BJ (cell line): Measurements from ENCODE around the gene RP9. TPM values are rescaled to one million over a fixed set of nuclear protein-coding genes. Genes with fewer than 3 reads are reported as not detected.

Experiments
- CTCF ChIA-PET: fragments of 350-600 bp; formaldehyde crosslinking; extraction: SDS; loops from one replicate; lab custom pipeline; 2021; ENCODE audit warnings: antibody characterized with exemption, inconsistent platforms; lab: Yijun Ruan, JAX
- POLR2A ChIA-PET: fragments of 300-600 bp; sonication (Branson Sonifier 250); formaldehyde crosslinking; extraction: SDS; loops from one replicate; lab custom pipeline; 2021; ENCODE audit warnings: antibody characterized with exemption; lab: Charles Lee
- DNase-seq: peaks from one replicate; pipeline ENCODE4 v3.0.0-alpha.2; 2011; ENCODE audit warnings: low read depth
- H3K27me3 ChIP-seq: 2 replicates; pipeline ENCODE4 v1.6.0; 2011; ENCODE audit warnings: low read length; ENCODE audit not compliant: control insufficient read depth, insufficient read depth
- H3K36me3 ChIP-seq: 2 replicates; pipeline ENCODE4 v1.5.1; 2011; ENCODE audit warnings: low read length; ENCODE audit not compliant: control insufficient read depth, insufficient read depth
- H3K4me3 ChIP-seq: 2 replicates; pipeline ENCODE4 v1.5.1; 2011; ENCODE audit warnings: low read depth, mild to moderate bottlenecking, control low read depth, low read length
- CTCF ChIP-seq: IDR thresholded peaks from 2 replicates; pipeline ENCODE4 v1.5.1; 2011; ENCODE audit warnings: low read depth, mild to moderate bottlenecking, control low read depth, inconsistent platforms, low read length, moderate library complexity; ENCODE audit not compliant: insufficient read depth
- polyA plus RNA-seq: library from polyadenylated mRNA; depleted of rRNA; stranded (reverse); fragments of >200 nt; gene quantifications from 2 replicates; pipeline ENCODE4 v1.2.3, GENCODE V29; 2011

The RP9 gene
- polyA plus RNA-seq, 1 experiment: 16.2 TPM

GRCh38 chr7:33108554-33109004, 625 bp downstream of the RP9 start:
- ChIA-PET POLR2A (interaction anchor here (0.6 to 1.0 kb wide), 2 partner anchors 46 to 177 kb away, joined by 3 read pairs; partner anchors contain the start of gene NT5C3A), CTCF (interaction anchor here (0.8 to 4.9 kb wide), 26 partner anchors 9 to 526 kb away, joined by 3 to 49 read pairs (median 5); partner anchors contain the start of genes KBTBD2 and NT5C3A)
- Histone ChIP-seq H3K36me3 (no peaks in the 10 kb centered on the region), H3K4me3 (peak overlapping the region; percentile 60), H3K27me3 (0 out of 2 replicates have a peak, but pooled peaks cover 2% of the 10 kb centered on the region)
- no peak for DNase-seq
- peak; percentile 27 for TF ChIP-seq CTCF

GRCh38 chr7:33107136-33108066, 1.8 kb downstream of the RP9 start:
- no peak for DNase-seq
- POLR2A ChIA-PET: interaction anchor here (1.0 kb wide), 1 partner anchor 45 kb away, joined by 3 read pairs; the partner anchor contains the start of gene NT5C3A
- peak overlapping the region; percentile 60 for H3K4me3 ChIP-seq
- no peaks in the 10 kb centered on the region for H3K27me3 ChIP-seq
- CTCF ChIA-PET: interaction anchor here (0.7 to 4.9 kb wide), 27 partner anchors 8 to 617 kb away, joined by 3 to 49 read pairs (median 5); partner anchors contain the start of genes KBTBD2, LSM5 and NT5C3A
- peak; percentile 58 for TF ChIP-seq CTCF
- no peaks in the 10 kb centered on the region for H3K36me3 ChIP-seq

- no peak for TF ChIP-seq CTCF
- H3K4me3 ChIP-seq: no peak overlapping the region
- POLR2A ChIA-PET: no interaction called here
- H3K27me3 ChIP-seq: no peaks in the 10 kb centered on the region
- peaks cover 12% of the 10 kb centered on the region for H3K36me3 ChIP-seq
- no peak for DNase-seq
- CTCF ChIA-PET: interaction anchor here (0.6 to 1.7 kb wide), 3 partner anchors 13 to 301 kb away, joined by 3 read pairs; no protein-coding TSS in a partner anchor
Observed at GRCh38 chr7:33101906-33102305, 7.3 kb downstream of the RP9 start.

GRCh38 chr7:33100770-33101169, 8.4 kb downstream of the RP9 start:
- H3K27me3 ChIP-seq: no peaks in the 10 kb centered on the region
- ChIA-PET POLR2A (no interaction called here), CTCF (no interaction called here)
- no peak for TF ChIP-seq CTCF
- no peak overlapping the region for H3K4me3 ChIP-seq
- no peak for DNase-seq
- peaks cover 17% of the 10 kb centered on the region for H3K36me3 ChIP-seq
